GM12875 (cell line): Measurements from ENCODE around the gene ZNF575.

Experiments
- H3K4me3 ChIP-seq: one replicate; pipeline ENCODE4 v1.5.1; 2011; ENCODE audit warnings: low read depth, low read length, control low read depth
- CTCF ChIP-seq: IDR thresholded peaks from 2 replicates; pipeline ENCODE4 v1.5.1; 2011; ENCODE audit warnings: low read depth, mild to moderate bottlenecking, control low read depth, inconsistent platforms, low read length, moderate library complexity, borderline replicate concordance; ENCODE audit not compliant: insufficient read depth

The ZNF575 gene

GRCh38 chr19:43534305-43534815 is 1.4 kb downstream of the ZNF575 start:
- no peak overlapping the region for H3K4me3 ChIP-seq
- no peak for TF ChIP-seq CTCF

GRCh38 chr19:43534816-43535761 is 2.1 kb downstream of the ZNF575 start:
- no peak overlapping the region for H3K4me3 ChIP-seq
- TF ChIP-seq CTCF: peak; percentile 38; the same call in 1 of the 2 replicates

- TF ChIP-seq CTCF: no peak
- no peak overlapping the region for H3K4me3 ChIP-seq
Measured at GRCh38 chr19:43538922-43539321, 5.9 kb downstream of the ZNF575 start.

- no peak for TF ChIP-seq CTCF
- no peak overlapping the region for H3K4me3 ChIP-seq
Measured at GRCh38 chr19:43540381-43540780, 7.4 kb downstream of the ZNF575 start.

GRCh38 chr19:43541920-43542650 is 9.1 kb downstream of the ZNF575 start:
- TF ChIP-seq CTCF: no peak
- H3K4me3 ChIP-seq: no peak overlapping the region

- no peak for TF ChIP-seq CTCF
- H3K4me3 ChIP-seq: no peak overlapping the region
Measured at GRCh38 chr19:43544077-43544476, 11.1 kb downstream of the ZNF575 start.
